Measurements from ENCODE around the gene NSD1. TPM values are rescaled to one million over a fixed set of nuclear protein-coding genes. Genes with fewer than 3 reads are reported as not detected.

The NSD1 gene, protein sequence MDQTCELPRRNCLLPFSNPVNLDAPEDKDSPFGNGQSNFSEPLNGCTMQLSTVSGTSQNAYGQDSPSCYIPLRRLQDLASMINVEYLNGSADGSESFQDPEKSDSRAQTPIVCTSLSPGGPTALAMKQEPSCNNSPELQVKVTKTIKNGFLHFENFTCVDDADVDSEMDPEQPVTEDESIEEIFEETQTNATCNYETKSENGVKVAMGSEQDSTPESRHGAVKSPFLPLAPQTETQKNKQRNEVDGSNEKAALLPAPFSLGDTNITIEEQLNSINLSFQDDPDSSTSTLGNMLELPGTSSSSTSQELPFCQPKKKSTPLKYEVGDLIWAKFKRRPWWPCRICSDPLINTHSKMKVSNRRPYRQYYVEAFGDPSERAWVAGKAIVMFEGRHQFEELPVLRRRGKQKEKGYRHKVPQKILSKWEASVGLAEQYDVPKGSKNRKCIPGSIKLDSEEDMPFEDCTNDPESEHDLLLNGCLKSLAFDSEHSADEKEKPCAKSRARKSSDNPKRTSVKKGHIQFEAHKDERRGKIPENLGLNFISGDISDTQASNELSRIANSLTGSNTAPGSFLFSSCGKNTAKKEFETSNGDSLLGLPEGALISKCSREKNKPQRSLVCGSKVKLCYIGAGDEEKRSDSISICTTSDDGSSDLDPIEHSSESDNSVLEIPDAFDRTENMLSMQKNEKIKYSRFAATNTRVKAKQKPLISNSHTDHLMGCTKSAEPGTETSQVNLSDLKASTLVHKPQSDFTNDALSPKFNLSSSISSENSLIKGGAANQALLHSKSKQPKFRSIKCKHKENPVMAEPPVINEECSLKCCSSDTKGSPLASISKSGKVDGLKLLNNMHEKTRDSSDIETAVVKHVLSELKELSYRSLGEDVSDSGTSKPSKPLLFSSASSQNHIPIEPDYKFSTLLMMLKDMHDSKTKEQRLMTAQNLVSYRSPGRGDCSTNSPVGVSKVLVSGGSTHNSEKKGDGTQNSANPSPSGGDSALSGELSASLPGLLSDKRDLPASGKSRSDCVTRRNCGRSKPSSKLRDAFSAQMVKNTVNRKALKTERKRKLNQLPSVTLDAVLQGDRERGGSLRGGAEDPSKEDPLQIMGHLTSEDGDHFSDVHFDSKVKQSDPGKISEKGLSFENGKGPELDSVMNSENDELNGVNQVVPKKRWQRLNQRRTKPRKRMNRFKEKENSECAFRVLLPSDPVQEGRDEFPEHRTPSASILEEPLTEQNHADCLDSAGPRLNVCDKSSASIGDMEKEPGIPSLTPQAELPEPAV (N-terminal part only)
- 25.9 and 28.7 TPM in 2 replicates for total RNA-seq

DNA sequence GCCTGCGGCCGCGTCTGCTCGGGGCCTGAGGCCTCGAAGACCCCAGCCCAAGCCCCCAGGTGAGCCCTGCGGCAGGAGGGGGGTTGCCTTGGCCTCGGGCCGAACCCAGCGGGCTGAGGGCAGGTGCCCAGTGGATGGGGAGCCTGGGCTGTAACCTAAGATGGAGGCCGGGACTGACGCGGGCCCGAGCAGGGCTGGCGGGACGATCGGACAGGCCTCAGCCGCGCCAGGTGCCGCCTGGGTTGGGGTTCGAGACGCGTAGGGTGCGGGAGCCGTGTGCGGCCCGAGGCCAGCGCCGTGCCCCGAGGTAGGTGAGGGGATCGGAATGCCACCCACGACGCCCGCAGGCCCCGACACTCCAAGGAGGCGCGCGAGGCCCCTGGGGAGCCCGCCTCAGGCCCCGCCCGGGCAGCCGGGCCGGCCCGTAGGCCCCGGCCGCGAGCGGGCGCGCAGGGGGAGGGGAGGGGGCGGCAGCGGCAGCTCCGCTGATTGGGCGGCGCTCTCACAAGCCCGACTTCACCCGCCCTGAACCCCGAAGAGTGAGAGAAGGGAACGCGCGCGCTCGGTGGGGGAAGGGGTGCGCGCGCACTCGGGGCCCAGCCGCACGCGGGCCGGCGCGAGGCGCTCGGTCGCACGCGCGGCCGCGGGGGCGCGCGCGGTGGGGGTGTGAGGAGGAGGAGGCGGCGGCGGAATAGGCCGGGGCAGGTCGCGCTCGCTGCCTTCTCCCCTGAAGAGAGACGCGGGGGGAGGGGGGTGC, at the start of gene NSD1:
Gene NSD1, plus strand, starts transcription at position 678 of the 757 bp plus-strand sequence. CDS start 1,331 bp downstream, outside the sequence.

DNA sequence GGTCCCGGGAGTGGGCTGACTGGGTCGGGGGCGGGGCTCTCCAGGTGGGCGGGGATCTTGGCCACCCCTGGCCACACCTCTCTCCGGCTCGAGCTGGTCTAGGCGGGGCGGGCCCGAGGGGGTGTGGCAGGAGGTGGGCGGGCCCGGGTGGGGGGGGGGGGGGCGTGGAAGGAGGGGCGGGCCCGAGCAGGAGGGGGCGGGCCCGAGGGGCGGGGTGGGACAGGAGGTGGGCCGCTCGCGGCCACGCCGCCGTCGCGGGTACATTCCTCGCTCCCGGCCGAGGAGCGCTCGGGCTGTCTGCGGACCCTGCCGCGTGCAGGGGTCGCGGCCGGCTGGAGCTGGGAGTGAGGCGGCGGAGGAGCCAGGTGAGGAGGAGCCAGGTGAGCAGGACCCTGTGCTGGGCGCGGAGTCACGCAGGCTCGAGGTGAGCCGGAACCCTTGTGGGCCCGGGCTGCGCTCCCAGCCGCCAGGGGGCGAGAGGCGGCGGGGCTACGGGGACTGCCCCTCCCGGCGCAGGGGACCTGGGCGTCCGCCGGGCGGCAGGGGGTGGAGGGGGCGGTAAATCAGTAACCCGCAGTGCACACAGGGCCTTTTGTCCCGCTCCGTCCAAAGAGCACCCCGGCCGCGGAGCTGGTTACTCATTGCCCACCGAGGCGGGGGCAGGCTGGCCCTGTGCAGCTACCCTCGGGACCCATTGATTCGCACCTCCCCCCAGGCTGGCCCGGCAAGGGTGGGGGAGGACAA, 46.7 kb upstream of the NSD1 start, which contains the start of gene FGFR4:
Gene FGFR4, plus strand, starts transcription at position 262 of the 744 bp plus-strand sequence. CDS start 2,688 bp downstream, outside the sequence.

DNA sequence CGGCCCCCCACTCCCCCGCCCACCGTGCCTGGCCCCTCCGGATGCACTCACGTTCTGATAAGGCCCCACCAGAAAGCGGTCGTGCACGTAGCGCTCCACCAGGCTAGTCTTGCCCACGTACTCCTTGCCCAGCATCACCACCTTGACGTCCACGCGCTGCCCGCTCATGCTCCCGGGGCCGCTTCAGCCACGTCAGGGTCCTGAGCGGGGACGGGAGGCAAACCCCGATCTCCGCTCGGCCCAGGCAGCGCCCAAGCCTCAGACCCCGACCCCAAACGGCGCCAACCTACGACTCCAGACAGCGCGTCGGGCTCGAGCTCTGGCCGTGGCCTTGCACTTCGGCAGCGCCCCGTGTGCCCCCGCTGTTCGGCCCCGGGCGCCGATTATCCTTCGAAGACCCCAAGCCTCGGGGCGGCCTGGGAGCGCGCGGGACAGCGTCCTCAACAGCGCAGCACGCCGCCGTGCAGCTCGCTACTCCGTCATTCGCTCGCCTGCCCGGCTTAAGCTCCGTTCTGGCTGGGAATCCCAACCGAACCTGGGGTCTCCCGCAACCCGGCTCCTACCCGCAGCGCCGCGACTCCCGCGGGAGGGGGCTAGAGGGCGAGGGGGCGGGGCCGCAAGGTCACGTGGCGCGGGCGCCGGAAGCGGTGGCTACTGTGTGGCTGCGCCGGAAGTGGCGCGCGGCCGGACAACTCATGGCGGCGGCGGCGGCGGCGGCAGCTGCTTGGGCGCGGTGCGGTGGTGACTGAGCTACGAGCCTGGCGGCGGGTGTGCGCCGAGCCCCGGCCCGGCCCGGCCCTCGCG, 169.8 kb downstream of the NSD1 start, which contains the start of the genes PRELID1 and RAB24:
Gene PRELID1, plus strand, starts transcription at position 679 of the 804 bp plus-strand sequence. CDS start 187 bp downstream, outside the sequence.
Gene RAB24, minus strand, starts transcription at position 599 of the 804 bp plus-strand sequence. Its CDS starts 431 bp downstream, at position 168.

DNA sequence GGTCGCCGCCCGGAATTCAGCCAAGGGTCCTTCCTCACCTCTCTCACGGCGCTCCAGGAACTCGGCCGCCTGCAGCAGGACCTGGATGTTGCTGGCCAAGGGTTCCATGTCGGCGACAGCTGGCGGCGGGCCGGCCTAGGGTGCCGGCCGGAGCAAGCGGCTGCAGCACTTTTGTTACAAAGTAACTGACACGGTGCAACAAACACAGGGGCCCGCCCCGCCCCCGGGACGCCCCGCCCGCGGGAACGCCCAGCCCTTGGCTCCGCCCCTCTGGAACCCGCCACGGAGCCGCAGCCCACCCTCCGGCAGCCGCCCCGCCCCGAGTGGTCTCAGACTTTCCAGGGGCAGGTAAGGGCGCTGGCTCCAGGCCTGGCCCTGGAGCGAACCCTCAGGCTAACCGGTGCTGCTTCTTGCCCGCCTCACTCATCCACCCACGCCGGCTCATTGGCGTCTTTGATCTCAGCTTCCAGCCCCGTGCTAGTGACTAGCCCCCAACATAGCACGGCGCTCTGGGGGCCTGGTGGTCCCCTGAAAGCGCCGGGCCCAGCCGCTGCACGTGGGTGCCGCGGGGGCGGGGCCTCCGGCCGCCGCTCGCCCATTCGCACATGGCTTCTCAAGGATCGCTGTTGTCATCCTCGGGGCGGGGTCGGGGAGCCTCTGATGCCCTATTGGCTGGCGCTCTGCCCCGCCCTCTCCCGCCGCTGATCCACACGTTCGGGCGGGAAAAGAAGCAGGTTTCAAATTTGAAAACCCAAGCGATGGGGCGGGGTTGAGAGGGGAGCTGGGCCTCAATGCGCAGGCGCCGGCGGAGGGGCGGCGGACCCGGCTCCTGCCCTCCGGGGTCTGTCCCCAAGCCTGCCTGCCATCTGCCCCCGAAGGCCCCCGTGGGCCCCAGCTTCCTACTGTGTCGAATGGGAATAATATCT, 178.4 kb downstream of the NSD1 start, which contains the start of gene MXD3:
Gene MXD3, minus strand, starts transcription at position 176 of the 926 bp plus-strand sequence. Its CDS starts 68 bp downstream, at position 108.

Other genes with a start within 250 kb of the NSD1 start
- not detected in 2 replicates for gene HK3, start 234.4 kb upstream of the NSD1 start, total RNA-seq
- gene UIMC1, start 127.0 kb upstream of the NSD1 start, total RNA-seq = 19.7 and 21.1 TPM in 2 replicates
- 11.2 and 12.1 TPM in 2 replicates for gene ZNF346, start 111.1 kb upstream of the NSD1 start, total RNA-seq
- 1.7 and 2.3 TPM in 2 replicates for gene FGFR4, start 46.9 kb upstream of the NSD1 start, total RNA-seq
- gene RAB24, start 169.9 kb downstream of the NSD1 start, total RNA-seq = 21.7 and 27.0 TPM in 2 replicates
- gene PRELID1, start 170.0 kb downstream of the NSD1 start, total RNA-seq = 237 TPM in 2 replicates
- gene MXD3, start 178.1 kb downstream of the NSD1 start, total RNA-seq = 32.0 and 68.0 TPM in 2 replicates
- gene LMAN2, start 217.9 kb downstream of the NSD1 start, total RNA-seq = 259 and 320 TPM in 2 replicates
- 7.2 and 7.9 TPM in 2 replicates for gene RGS14, start 224.2 kb downstream of the NSD1 start, total RNA-seq